ENCODE results near the gene PHKG2. TPM values are rescaled to one million over a fixed set of nuclear protein-coding genes. Genes with fewer than 3 reads are reported as not detected.

The PHKG2 gene
- polyA plus RNA-seq, 3 donors = 21.6 to 23.6 (median 23.0) TPM

DNA sequence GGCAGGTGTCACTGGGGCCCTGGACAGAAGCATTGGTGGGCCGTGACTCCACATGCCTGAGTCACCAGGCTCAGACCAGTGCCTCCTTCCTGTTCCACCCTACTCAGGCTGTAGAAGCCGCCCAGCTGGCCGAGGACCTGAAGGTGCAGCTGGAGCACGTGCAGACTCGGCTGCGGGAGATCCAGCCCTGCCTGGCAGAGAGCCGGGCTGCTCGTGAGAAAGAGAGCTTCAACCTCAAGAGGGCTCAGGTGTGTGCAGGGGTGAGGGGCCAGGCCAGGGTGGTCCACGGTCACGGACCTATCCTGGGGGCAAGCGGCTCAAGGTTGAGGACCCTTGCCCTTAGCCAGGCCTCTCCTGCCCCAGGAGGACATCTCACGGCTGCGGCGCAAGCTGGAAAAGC is 23.5 kb downstream of the PHKG2 start:
- no peak for DNase-seq (ENCODE audit: low read depth in 3 of 3, low spot score in 2 of 3)

DNA sequence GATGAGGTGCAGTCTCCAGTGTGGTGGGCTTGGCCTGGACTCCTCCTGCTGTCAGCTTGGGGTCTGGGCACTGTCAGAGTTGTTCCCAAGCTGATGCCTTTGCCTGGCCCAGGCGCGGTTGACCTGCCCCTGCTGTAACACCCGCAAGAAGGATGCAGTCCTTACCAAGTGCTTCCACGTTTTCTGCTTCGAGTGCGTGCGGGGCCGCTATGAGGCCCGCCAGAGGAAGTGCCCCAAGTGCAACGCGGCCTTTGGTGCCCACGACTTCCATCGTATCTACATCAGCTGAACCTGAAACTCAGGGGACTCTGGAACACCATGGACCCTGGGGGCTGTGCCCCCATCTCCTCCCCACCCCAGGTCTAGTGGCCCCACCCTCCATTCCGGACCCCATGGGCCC is 25.6 kb downstream of the PHKG2 start:
- DNase-seq (ENCODE audit: low read depth in 3 of 3, low spot score in 2 of 3) = no peak

DNA sequence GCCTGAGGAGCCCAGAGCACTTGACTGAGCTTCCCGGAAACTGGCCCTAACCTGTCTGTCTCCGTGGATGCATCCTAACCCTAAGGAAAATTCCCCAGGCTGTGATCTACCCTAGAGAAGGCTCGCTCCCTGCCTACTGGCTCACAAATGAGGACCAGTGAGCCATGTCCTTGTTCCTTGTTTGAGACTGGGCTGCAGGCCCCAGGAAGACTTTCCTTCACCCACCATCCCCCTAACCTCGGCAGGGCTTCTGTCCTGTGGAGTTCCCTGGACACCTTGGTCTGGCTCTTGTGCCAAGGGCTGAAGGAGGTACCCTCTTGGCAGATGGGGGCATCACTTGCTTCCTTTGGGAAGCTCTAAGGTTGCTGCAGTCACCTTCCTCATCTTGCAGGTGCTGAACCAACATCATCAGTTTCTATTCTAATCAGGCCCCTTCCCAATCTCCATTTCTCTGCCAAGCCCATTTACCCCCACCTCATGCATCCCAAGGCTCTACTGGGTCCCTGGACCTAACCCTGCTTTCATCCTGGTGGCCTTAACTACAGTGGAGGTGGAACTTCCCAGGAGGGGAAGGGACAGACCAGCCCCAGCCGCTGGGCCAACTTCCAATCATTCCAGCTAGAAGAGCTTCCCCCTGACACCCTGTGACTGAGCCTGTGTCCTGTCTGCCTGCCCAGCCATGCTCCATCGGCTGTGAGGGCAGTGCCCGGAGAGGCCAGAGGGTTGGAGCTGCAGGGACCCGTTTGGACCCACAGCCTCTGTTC is 26.3 kb downstream of the PHKG2 start:
- DNase-seq (ENCODE audit: low read depth in 3 of 3, low spot score in 2 of 3) = no peak

DNA sequence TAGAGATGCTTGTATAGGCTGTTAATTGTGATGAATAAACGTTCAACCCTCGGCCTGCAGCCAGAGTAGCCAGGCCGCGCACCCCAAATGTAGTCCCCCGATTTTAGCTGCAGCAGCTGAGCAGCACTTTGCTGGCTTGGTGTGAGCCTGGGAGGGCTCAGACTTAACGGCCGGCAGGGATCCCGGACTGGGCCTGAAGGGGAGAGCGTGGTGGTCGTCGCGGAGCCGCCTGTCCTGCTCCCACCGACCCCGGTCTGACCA is 26.8 kb downstream of the PHKG2 start:
- no peak for DNase-seq (ENCODE audit: low read depth in 3 of 3, low spot score in 2 of 3)

DNA sequence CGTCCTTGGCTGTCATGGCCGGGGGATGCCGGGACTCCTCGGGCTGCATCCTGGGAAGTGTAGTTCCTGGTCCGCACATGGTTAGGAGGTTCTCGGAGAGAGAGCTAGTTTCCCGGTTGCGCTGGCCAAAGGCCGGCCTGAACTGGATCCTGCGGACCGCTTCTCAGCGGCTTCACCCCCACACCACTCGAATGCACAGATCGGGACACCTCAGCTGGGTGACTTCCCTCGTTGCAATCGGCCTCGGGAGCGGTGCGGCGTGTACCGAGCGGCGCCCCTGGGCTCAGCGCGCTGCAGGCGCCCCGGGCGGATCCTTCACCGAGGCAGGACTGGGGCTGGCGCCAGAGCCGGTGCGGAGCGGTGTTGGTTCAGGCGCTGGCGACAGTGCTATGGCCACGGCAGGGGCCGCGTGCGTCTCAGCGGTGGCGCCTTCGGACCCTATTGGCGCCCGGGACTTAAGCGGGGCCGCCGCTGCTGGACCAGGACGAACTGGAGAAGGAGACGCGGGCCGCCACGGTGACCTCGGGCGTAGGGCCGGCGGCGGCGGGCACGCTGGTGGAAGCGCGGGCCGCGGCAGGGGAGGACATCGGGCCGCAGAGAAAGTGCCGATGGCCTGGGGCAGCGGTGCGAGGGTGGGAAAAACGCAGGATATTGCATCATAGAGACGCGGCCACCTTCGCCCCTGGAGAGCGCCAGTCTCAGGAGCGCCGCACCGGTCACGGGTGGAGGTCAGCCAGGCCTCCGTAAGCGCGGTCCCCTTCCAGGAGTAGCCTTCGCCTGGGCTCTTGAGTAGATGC is 27.4 kb downstream of the PHKG2 start:
- peak in 2 of 3 donors; percentile 69 to 83 for DNase-seq (ENCODE audit: low read depth in 3 of 3, low spot score in 2 of 3)

DNA sequence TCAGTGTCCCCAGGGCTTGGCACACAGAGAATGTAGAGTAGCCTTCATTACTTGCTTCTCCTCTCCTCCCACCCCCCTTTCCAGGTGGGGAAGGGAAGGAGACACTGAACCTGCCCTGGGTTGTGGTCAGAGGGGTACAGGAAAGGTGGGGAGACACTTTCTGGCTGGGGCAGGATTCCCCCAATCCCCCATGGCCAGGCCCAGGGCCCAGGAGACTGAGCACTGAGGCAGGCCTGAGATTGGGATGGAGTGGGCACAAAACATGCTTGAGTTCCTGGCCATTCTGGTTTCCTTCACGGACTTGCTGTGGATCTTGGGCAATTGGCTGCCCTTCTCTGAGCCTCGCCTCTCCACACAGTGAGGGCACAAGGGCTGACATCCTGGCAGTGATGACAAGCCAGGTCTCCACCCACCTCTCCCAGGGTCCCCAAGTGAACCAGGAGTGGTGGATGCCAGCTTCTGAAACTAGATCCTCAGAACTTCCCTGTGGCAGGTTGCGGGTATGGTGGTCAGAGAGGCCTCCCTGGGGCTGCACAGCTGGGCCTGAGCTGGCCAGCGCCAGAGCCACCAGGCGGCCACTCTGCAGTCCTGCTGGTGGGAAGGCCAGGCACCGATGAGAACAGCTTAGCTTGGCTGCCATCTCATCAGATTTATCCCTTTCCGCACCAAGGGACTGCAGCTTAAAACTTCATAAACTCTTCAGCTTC is 29.5 kb downstream of the PHKG2 start:
- no peak for DNase-seq (ENCODE audit: low read depth in 3 of 3, low spot score in 2 of 3)

DNA sequence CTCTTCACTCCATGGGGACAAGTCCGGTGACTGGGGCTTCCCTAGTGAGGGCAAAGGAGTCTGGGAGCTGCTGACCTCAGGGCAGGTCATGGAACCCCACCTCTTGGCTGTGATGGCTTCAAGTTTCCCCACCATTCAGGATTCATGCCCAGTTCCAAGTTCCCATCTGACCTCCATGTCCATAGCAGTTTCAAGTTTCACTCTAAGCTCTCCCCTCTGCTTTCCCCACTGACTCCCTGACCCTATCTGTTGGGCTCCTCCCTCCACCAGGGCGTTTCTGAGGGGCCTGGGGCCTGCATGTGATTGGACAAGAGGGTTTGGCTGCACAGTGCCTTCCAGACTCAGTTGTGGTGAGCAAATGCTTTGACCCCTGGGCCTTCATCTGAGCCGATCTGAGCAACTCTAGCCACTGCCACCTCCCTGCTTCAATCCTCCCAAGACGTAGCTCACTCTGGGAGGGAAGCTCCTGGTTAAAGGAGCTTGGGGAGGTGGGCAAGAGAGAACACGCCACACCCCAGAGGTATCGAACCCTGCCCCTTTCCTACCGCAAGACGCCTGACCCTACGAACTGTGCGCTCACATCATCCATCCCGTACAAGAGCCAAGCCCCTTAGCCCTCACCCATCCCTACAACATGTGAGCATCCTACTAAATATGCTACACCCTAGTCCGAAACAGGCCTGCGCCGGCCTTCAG is 30.5 kb downstream of the PHKG2 start:
- no peak for DNase-seq (ENCODE audit: low read depth in 3 of 3, low spot score in 2 of 3)

DNA sequence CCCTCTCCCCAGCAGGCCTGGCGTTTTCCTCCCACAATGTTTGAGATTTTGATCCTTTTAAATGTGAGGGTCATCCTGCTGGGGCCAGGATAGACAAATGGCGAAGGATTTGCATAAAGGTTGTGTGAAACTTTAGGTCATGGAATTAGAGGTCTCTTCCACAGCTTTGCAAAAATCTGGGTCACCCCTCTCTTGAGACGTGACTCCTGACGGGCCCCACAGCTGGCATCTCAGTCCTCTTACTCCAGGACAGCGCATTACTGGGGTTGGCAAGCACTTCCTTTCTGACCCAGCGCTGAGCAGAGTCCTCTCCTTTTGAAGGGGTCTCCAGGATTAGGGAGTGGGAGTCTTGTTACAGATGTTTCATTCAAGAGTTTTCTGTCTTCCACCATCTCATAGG is 31.4 kb downstream of the PHKG2 start:
- no peak for DNase-seq (ENCODE audit: low read depth in 3 of 3, low spot score in 2 of 3)

DNA sequence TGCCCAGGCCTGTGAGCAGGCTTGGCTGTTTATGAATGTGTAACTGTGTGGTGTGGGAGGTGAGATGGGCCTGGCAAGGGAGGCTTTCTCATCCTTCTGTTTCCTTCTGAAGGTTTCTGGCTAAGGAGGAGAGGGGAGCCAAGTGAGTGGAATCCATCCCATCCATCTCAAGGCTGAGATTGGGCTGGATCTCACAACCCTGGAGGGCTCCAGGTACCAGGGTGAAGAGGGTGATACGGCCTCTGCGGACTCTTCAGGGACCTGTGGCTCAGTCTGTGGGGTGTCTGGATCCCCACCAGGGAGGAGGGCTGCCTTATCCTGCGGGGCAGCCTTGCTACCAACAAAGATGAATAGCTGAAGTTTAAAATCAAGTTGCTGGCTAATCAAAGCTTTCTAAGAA is 31.8 kb downstream of the PHKG2 start:
- no peak for DNase-seq (ENCODE audit: low read depth in 3 of 3, low spot score in 2 of 3)

DNA sequence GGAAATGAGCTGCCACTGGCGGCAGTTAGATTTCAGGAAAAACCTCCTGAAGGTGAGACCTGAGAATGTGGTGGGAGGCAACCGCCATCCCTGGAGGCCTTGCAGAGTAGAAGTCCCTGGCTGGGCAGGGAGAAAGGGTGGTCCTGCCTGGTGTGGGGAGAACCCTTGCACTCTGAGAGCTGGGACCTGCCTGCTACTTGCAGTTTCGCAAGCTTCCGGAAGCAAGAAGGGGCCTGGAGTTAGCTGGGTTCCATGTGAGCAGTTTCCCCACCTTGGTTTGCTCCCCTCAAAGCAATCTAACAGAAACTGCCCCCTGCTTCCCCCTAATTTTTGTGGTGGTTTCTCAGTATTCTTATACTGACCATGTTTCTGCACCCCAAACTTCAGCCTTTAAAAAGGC is 32.3 kb downstream of the PHKG2 start:
- DNase-seq (ENCODE audit: low read depth in 3 of 3, low spot score in 2 of 3) = no peak

DNA sequence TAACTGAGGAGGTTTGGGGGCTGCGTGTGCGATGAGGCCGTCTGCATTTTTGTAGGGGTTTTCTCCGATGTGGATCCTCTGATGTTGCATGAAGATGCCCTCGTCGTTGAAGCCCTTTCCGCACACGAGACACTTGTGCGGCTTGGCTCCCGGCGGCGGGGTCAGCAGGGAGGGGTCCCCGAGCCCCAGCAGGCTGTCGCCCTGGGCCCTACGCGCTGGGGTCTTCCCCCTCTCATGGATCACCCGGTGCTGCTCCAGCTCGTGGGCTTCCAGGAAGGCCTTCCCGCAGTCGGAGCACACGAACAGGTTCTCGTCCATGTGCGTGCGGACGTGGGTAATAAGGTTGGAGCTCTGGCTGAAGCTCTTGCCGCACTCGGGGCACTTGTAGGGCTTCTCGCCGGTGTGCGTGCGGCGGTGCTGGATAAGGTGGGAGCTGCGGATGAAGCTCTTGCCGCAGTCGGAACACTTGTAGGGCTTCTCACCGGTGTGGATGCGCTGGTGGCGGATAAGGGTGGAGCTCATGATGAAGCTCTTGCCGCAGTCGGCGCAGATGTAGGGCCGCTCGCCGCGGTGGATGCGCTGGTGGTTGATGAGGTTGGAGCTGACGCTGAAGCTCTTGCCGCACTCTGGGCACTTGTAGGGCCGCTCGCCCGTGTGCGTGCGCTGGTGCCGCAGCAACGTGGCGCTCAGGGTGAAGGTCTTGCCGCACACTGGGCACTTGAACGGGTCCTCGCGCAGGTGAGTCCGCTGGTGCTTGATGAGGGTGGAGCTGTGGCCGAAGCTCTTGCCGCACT is 34.5 kb downstream of the PHKG2 start:
- no peak for DNase-seq (ENCODE audit: low read depth in 3 of 3, low spot score in 2 of 3)

DNA sequence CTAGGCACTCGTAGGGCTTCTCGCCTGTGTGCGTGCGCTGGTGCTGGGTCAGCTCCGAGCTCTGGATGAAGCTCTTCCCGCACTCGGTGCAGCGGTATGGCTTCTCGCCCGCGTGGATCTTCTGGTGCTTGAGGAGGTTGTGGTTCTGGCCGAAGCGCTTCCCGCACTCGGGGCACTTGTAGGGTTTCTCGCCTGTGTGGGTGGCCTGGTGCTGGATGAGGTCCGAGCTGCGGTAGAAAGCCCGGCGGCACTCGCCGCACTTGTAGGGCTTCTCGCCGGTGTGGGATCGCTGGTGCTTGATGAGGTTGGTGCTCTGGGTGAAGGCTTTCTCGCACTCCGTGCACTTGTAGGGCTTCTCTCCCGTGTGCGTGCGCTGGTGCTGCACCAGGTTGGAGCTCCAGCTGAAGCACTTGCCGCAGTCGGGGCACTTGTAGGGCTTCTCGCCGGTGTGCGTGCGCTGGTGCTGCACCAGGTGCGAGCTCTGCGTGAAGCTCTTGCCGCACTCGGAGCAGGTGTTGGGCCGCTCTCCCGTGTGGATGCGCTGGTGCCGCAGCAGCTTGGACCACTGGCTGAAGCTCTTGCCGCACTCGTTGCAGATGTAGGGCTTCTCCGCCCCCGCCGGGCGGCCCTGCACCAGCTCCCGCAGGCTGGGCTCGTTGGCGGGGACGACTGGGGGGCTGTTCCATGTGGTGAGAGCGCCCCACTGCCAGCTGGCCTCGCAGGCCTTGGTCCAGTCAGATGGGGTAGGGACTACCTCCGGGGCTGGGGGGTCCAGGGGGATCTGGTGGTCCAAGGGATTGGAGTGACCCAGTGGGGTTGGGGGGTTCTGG is 35.3 kb downstream of the PHKG2 start:
- no peak for DNase-seq (ENCODE audit: low read depth in 3 of 3, low spot score in 2 of 3)

DNA sequence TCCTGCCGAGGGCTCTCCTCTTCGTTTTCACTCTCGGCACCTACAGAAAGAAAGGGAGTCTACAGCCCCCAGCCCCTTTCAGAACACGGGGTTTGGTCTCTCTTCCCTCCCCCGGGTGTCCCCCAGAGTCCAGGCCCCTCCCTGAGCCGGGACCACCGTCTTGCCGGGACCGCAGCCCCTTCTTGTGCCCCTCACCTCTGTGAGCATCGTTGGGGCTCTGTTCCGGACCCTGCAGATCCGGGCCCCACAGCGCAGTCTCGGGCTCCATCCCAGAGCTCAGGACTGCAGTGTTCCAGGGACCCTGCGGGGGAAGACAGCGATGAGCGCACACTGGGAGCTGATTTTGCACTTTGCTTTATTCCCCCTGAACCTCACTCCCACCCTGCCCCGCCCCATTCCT is 36.0 kb downstream of the PHKG2 start:
- no peak for DNase-seq (ENCODE audit: low read depth in 3 of 3, low spot score in 2 of 3)

DNA sequence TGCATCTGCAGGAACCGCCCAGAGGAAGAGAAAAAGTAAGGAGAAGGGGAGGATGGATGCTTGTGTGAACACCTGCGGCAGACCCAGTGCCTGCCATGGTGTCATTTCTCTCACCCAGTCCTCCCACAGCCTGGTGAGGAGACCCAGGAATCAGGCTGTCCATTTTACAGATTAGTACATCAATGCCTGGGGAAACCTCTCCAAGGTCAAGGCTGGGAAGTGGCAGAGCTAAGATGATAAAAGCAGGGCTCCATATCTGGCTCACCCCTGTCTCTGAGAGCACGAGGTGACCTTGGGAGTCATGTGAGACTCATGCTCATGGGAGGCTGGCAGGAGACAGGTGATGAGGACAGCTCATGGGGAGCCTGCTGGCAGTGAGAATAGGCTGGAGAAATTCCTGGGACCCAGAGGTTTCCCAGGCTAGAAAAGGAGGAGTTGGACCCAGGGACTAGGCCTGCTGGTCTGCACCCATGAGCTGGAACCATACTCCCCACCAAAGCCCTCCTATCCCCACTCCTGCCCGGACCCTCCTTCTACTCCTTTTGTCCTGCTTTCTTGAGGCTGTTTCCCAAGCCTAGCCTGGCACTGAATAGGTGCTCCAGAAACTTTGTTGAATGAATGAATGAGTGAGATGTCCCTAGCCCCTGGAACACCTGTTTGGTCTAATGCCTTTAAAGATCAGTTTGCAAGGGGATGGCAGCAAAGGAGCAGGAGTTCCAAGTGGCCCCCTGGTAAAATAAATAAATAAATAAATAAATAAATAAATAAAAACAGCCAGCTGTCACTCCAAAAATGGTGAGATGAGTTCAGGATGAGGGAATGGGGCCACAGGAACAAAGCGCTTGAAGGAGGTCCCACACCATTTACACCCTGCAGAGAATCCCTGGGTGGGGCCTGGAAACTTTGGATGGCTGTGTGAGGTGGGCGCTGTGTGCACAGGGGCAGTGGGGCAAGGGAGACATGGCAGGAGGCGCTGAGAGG is 37.2 kb downstream of the PHKG2 start:
- no peak for DNase-seq (ENCODE audit: low read depth in 3 of 3, low spot score in 2 of 3)

DNA sequence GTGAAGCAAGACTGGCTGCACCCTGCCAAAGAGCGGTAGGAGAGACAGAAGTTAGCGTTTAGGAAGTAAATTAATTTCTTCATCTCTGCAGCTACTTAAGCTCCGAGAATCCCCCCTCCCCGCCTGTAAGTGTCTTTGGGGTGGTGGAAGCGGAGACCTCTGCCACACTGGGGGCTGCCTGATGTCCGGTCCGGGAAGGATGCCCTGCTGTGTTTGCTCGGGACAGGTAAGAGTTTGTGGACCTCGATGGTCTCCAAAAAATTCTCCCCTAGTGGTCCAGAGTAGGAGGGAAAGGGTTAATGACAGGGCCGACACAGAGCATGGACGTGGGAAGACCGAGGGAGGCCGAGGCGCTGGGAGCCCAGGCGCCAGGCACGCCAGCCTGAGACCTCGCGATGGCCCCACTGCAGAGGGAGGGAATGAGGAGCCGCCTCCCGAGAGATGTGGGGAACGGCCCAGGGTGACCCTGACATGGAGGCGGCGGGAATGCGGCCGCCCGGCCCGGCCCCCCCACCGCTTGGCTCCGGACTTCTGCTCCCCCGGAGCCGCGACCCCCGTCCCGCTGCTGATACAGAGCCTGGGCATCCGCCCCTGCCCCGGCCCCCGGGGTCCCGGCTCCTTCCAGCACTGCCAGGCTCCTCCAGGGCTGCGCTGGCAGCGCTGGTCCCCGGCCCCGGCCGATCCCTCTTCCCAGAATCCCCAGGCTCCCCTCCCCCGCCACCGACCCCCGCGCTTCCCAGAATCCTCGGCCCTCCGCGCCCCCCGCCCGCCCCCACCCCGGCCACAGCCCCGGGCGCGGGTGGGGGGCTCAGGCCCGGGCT is 38.1 kb downstream of the PHKG2 start:
- DNase-seq (ENCODE audit: low read depth in 3 of 3, low spot score in 2 of 3) = no peak

DNA sequence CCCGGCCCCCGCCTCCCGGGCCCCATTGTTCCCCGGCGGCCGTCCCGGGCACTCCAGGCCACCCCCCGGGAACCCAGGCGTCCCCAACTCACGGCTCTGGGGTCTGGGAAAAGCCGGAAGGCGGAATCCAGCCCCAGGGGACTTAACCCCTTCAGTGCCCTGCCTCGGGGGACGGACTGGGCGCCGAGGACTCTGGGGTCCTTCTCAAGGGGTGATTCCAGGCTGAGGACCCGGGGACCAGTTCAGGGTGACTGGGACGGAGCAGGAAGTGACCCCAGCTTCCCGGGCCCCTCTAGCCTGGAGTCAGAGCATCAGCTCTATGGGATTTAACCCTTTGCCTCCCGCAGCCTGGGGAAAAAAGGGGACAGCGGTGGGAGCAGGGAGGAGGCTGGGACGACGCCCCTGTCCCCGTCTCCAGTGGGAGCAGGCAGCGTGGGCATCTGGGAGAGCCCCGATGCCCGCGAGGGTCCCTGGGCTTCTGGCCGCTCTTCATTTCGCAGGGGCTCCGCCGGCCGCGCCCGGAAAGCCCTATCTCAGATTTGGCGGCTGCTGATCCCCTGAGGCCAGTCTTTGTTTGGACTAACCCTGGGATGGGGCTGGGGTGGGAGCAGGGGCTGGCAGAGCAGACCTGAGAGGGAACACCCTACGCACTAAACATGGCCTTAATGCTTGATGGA is 38.8 kb downstream of the PHKG2 start, which contains the start of gene ZNF629:
TSS of gene ZNF629 (minus strand) at position 270 of the 677 bp plus-strand sequence. CDS start 2,723 bp downstream, outside the sequence.
- DNase-seq (ENCODE audit: low read depth in 3 of 3, low spot score in 2 of 3) = no peak

Data from right renal cortex interstitium (tissue), 3 donors.